ENCODE results near the gene SCRN1. TPM values are rescaled to one million over a fixed set of nuclear protein-coding genes. Genes with fewer than 3 reads are reported as not detected.

Gene SCRN1
- polyA plus RNA-seq, 1 donor from 2014 or later, result 130 TPM

DNA sequence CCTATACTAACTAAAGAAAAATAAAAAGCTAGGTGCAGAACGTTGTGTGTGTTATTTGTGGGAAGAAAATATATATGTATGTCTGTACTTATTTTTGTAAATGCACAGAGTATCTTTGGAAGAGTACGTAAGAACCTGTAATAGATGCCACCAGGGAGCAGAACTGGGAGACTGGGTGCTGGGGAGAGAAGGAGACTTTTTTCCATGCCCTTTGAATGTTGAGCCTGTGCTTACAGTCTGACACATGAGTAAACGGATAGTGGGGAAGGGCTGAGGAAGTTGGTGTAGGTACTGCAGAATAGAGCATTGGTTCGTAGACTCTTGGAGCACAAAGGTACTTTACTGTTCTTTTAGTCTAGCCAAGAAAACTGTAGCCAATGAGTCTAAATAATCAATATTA lies 1.3 kb upstream of the SCRN1 start:
- Histone ChIP-seq H3K4me2 (ENCODE audit: low read length) (no peak overlapping the region), H3F3A (ENCODE audit: insufficient read depth, low read length, poor library complexity, severe bottlenecking) (no peaks in the 10 kb centered on the region), H2AFZ (ENCODE audit: low read depth, low read length) (no peak overlapping the region), H3K9me2 (ENCODE audit: insufficient read depth, low read length) (no peaks in the 10 kb centered on the region), H4K20me1 (ENCODE audit: insufficient read depth) (no peaks in the 10 kb centered on the region), H3K27me3 (ENCODE audit: insufficient read depth, low read depth, low read length) (no peaks in the 10 kb centered on the region), H3K4me3 (ENCODE audit: low read length) (no peak overlapping the region), H3K36me3 (ENCODE audit: insufficient read depth, low read length) (no peaks in the 10 kb centered on the region), H3K9ac (ENCODE audit: low read length) (no peak overlapping the region), H3K27ac (ENCODE audit: low read length) (no peak overlapping the region), H3K9me3 (ENCODE audit: low read length) (peaks cover 3% of the 10 kb centered on the region), H3K79me2 (replicated peaks; ENCODE audit: insufficient read depth, low read length) (peaks cover 32% of the 10 kb centered on the region)
- TF ChIP-seq EZH2 (IDR thresholded peaks at IDR 0.05; ENCODE audit: borderline replicate concordance, insufficient read depth, low read length, poor library complexity, severe bottlenecking), result no peak
- TF ChIP-seq RAD21 (conservative IDR thresholded peaks at IDR 0.05), result no peak
- no peak for TF ChIP-seq POLR2AphosphoS5 (IDR thresholded peaks at IDR 0.05)
- TF ChIP-seq SMC3 (conservative IDR thresholded peaks at IDR 0.05; ENCODE audit: poor library complexity), result no peak
- TF ChIP-seq TAF1 (IDR thresholded peaks at IDR 0.05; ENCODE audit: low read depth), result no peak
- no peak for TF ChIP-seq EP300 (conservative IDR thresholded peaks at IDR 0.05; ENCODE audit: poor library complexity, severe bottlenecking)
- TF ChIP-seq, protein P1, sequence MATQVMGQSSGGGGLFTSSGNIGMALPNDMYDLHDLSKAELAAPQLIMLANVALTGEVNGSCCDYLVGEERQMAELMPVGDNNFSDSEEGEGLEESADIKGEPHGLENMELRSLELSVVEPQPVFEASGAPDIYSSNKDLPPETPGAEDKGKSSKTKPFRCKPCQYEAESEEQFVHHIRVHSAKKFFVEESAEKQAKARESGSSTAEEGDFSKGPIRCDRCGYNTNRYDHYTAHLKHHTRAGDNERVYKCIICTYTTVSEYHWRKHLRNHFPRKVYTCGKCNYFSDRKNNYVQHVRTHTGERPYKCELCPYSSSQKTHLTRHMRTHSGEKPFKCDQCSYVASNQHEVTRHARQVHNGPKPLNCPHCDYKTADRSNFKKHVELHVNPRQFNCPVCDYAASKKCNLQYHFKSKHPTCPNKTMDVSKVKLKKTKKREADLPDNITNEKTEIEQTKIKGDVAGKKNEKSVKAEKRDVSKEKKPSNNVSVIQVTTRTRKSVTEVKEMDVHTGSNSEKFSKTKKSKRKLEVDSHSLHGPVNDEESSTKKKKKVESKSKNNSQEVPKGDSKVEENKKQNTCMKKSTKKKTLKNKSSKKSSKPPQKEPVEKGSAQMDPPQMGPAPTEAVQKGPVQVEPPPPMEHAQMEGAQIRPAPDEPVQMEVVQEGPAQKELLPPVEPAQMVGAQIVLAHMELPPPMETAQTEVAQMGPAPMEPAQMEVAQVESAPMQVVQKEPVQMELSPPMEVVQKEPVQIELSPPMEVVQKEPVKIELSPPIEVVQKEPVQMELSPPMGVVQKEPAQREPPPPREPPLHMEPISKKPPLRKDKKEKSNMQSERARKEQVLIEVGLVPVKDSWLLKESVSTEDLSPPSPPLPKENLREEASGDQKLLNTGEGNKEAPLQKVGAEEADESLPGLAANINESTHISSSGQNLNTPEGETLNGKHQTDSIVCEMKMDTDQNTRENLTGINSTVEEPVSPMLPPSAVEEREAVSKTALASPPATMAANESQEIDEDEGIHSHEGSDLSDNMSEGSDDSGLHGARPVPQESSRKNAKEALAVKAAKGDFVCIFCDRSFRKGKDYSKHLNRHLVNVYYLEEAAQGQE (IDR thresholded peaks at IDR 0.05; ENCODE audit: borderline replicate concordance), result no peak

DNA sequence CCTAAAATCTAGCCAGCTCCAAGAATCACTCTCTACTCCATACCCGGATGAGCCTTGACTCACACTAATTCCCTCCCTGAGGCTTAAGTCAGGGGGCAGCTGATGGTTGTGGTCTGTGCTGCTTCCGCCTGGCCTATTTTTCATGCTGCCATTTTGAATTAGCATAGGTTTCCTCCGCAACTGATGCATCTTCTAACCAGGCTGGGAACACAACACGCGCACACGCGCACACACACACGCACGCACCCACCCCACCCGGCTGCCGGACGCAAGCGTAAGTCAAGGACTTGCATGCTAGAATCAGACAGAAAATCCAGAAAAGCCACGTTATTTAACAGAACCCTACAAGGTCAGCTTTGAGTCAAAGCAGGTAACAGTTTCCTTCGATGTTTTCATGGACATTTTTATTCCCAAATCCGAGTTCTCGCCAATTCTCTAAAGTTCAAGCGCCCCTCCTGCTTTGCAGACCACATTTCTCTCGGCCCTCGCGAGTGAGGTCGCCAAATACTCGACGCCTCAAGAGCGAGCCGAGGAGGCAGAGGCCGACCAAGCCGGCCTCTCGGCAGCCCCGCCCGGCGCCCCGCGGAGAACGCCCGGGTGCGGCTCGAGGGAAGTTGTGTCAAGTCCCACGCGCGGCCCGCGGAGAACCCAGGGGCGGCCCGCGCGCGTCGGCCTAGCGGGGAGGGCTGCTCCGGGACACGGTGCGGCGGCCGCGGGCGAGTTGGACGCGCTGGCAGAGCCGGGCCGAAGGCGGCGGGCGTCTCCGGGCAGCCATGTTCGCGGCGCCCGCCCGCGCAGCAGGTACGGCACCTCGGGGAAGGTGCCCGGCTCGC lies 961 bp downstream of the SCRN1 start:
- Histone ChIP-seq H4K20me1 (ENCODE audit: insufficient read depth) (no peaks in the 10 kb centered on the region), H2AFZ (ENCODE audit: low read depth, low read length) (peak overlapping the region; percentile 83), H3K9ac (ENCODE audit: low read length) (peak overlapping the region; percentile 97), H3K36me3 (ENCODE audit: insufficient read depth, low read length) (no peaks in the 10 kb centered on the region), H3K27ac (ENCODE audit: low read length) (peak overlapping the region; percentile 90), H3K4me3 (ENCODE audit: low read length) (peak overlapping the region; percentile 99), H3K27me3 (ENCODE audit: insufficient read depth, low read depth, low read length) (no peaks in the 10 kb centered on the region), H3K9me3 (ENCODE audit: low read length) (peaks cover 3% of the 10 kb centered on the region), H3K9me2 (ENCODE audit: insufficient read depth, low read length) (no peaks in the 10 kb centered on the region), H3K79me2 (replicated peaks; ENCODE audit: insufficient read depth, low read length) (peaks cover 52% of the 10 kb centered on the region), H3K4me2 (ENCODE audit: low read length) (peak overlapping the region; percentile 77), H3F3A (ENCODE audit: insufficient read depth, low read length, poor library complexity, severe bottlenecking) (no peaks in the 10 kb centered on the region)
- TF ChIP-seq EZH2 (IDR thresholded peaks at IDR 0.05; ENCODE audit: borderline replicate concordance, insufficient read depth, low read length, poor library complexity, severe bottlenecking) (no peak), MXI1 (conservative IDR thresholded peaks at IDR 0.05; ENCODE audit: poor library complexity, severe bottlenecking) (peak; percentile 23), SMC3 (conservative IDR thresholded peaks at IDR 0.05; ENCODE audit: poor library complexity) (peak; percentile 19)

DNA sequence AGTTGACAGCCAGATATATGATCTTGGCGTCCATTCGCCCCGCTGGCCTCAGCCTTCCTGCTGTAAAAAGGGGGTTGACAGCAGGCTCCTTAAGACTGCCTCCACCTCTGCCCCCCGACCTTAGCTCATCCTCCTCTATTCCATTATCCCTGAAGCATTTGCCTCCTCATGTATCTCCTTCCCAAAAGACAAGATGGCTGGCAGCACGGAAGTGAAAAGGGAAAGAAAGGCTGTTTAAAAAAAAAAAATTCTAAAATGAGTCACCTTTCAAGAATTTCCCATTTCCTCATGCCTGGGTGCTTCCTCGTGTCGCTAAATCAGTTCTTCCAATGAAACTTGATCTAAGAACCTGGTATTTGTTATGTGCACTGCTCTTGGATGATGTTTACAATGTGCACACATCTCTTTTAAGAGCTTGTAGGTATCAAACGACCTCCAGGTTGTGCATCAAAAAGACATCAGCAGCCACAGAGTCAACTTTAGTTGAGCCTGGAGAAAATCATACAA lies 1.7 kb downstream of the SCRN1 start:
- Histone ChIP-seq H4K20me1 (ENCODE audit: insufficient read depth) (no peaks in the 10 kb centered on the region), H3K36me3 (ENCODE audit: insufficient read depth, low read length) (no peaks in the 10 kb centered on the region), H2AFZ (ENCODE audit: low read depth, low read length) (no peak overlapping the region), H3K9me3 (ENCODE audit: low read length) (peaks cover 2% of the 10 kb centered on the region), H3F3A (ENCODE audit: insufficient read depth, low read length, poor library complexity, severe bottlenecking) (no peaks in the 10 kb centered on the region), H3K4me2 (ENCODE audit: low read length) (peak overlapping the region; percentile 77), H3K79me2 (replicated peaks; ENCODE audit: insufficient read depth, low read length) (peaks cover 56% of the 10 kb centered on the region), H3K27ac (ENCODE audit: low read length) (peak overlapping the region; percentile 90), H3K27me3 (ENCODE audit: insufficient read depth, low read depth, low read length) (no peaks in the 10 kb centered on the region), H3K9me2 (ENCODE audit: insufficient read depth, low read length) (no peaks in the 10 kb centered on the region), H3K4me3 (ENCODE audit: low read length) (peak overlapping the region; percentile 99), H3K9ac (ENCODE audit: low read length) (peak overlapping the region; percentile 97)
- TF ChIP-seq, protein P1 (IDR thresholded peaks at IDR 0.05; ENCODE audit: borderline replicate concordance), result peak; percentile 7
- TF ChIP-seq, protein P2, sequence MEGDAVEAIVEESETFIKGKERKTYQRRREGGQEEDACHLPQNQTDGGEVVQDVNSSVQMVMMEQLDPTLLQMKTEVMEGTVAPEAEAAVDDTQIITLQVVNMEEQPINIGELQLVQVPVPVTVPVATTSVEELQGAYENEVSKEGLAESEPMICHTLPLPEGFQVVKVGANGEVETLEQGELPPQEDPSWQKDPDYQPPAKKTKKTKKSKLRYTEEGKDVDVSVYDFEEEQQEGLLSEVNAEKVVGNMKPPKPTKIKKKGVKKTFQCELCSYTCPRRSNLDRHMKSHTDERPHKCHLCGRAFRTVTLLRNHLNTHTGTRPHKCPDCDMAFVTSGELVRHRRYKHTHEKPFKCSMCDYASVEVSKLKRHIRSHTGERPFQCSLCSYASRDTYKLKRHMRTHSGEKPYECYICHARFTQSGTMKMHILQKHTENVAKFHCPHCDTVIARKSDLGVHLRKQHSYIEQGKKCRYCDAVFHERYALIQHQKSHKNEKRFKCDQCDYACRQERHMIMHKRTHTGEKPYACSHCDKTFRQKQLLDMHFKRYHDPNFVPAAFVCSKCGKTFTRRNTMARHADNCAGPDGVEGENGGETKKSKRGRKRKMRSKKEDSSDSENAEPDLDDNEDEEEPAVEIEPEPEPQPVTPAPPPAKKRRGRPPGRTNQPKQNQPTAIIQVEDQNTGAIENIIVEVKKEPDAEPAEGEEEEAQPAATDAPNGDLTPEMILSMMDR (IDR thresholded peaks at IDR 0.05; ENCODE audit: poor library complexity, severe bottlenecking), result no peak

Data from neural cell (in vitro differentiated cells).